K562 (cell line): ENCODE measurements around the gene NTM. TPM values are rescaled to one million over a fixed set of nuclear protein-coding genes. Genes with fewer than 3 reads are reported as not detected.
"Not testable (repeated sequence)": the region's sequence is repeated elsewhere in the genome, so short reads cannot be mapped to it uniquely, and the experiment has no call there.

Source experiments
- ATAC-seq: fragments of 200-7000 bp; cut with Tn5 transposase; 3 replicates; pipeline ENCODE4 v1.9.1; 2020; ENCODE audit warnings: moderate library complexity
- BruUV-seq: library from RNA; stranded (reverse); fragments of 400-500 nt; replicated peaks from 2 replicates; lab custom pipeline; 2021; lab: Mats Ljungman, UMichigan
- CTCF ChIA-PET: fragments of 300-600 bp; formaldehyde crosslinking; extraction: SDS; loops from one replicate; lab custom pipeline; 2021; ENCODE audit warnings: low intra/inter-chr PET ratio; lab: Yijun Ruan, JAX
- POLR2A ChIA-PET: fragments of 300-600, 350-650 bp; sonication (Branson Sonifier 250); formaldehyde crosslinking; extraction: SDS; loops from one replicate; lab custom pipeline; 2021; ENCODE audit warnings: antibody characterized with exemption, inconsistent platforms; lab: Yijun Ruan, JAX
- DNase-seq, 4 experiments: peaks; one replicate each; pipeline versions ENCODE4 v3.0.0 to v3.0.0-alpha.2; 2011 to 2018; ENCODE audit warnings: low spot score in 3 of 4, mixed read lengths in 3 of 4; ENCODE audit errors: extremely low read depth in 1 of 4
- FAIRE-seq: peaks from 2 replicates; lab custom pipeline; 2011; peaks lifted over from hg19 to GRCh38; lab: Jason Lieb, UNC
- H2AFZ ChIP-seq: 2 replicates; pipeline ENCODE4 v1.6.0; 2011; ENCODE audit warnings: low read depth, low read length, control low read depth, inconsistent platforms
- H3K27ac ChIP-seq: fragments of 200-600 bp; 3 replicates; pipeline ENCODE4 v1.8.0; 2011; ENCODE audit warnings: low read depth, mild to moderate bottlenecking, control low read depth, inconsistent platforms, low read length, moderate library complexity, mixed read lengths; ENCODE audit errors: extremely low read depth
- H3K27me3 ChIP-seq, 2 experiments: fragments of 300-600 bp in 1 of 2; 2 replicates in 1 of 2; 3 replicates in 1 of 2; pipeline versions ENCODE4 v1.6.0 to v1.8.0; 2011; ENCODE audit warnings: inconsistent platforms in 2 of 2, low read length in 2 of 2, mild to moderate bottlenecking in 1 of 2, mixed read lengths in 1 of 2, moderate library complexity in 1 of 2; ENCODE audit not compliant: control insufficient read depth in 2 of 2, insufficient read depth in 2 of 2
- H3K36me3 ChIP-seq: fragments of 300-600 bp; 3 replicates; pipeline ENCODE4 v1.8.0; 2011; ENCODE audit warnings: mild to moderate bottlenecking, low read length, inconsistent platforms; ENCODE audit not compliant: control insufficient read depth, insufficient read depth
- H3K4me1 ChIP-seq, 2 experiments: fragments of 200-600 bp in 1 of 2; replicated peaks in 1 of 2; 2 replicates in 1 of 2; 3 replicates in 1 of 2; pipeline versions ENCODE4 v1.5.1 to v1.8.0; 2011; ENCODE audit warnings: inconsistent platforms in 2 of 2, low read length in 2 of 2, mild to moderate bottlenecking in 1 of 2, mixed read lengths in 1 of 2, moderate library complexity in 1 of 2; ENCODE audit not compliant: control insufficient read depth in 2 of 2, insufficient read depth in 2 of 2
- H3K4me2 ChIP-seq: 2 replicates; pipeline ENCODE4 v1.6.1; 2011; ENCODE audit warnings: low read length, control low read depth, inconsistent platforms, mixed read lengths; ENCODE audit not compliant: insufficient read depth
- H3K4me3 ChIP-seq: fragments of 200-600 bp; sonication (generic), shearing (Covaris generic); 2 replicates; pipeline ENCODE4 v1.5.1; 2016; ENCODE audit warnings: control low read depth, inconsistent platforms
- H3K79me2 ChIP-seq: fragments of 200-600 bp; 3 replicates; pipeline ENCODE4 v1.8.0; 2011; ENCODE audit warnings: low read length, inconsistent platforms; ENCODE audit not compliant: control insufficient read depth, insufficient read depth
- H3K9ac ChIP-seq, 2 experiments: 2 replicates each; pipeline versions ENCODE4 v1.6.0 to v1.6.1; 2011; ENCODE audit warnings: low read depth in 2 of 2, low read length in 2 of 2, control low read depth in 1 of 2, inconsistent platforms in 1 of 2, mild to moderate bottlenecking in 1 of 2, mixed read lengths in 1 of 2; ENCODE audit not compliant: insufficient read depth in 1 of 2
- H3K9me1 ChIP-seq: one replicate; pipeline ENCODE4 v1.6.0; 2011; ENCODE audit warnings: inconsistent platforms, mild to moderate bottlenecking, low read length, moderate library complexity; ENCODE audit not compliant: control insufficient read depth, insufficient read depth
- H3K9me3 ChIP-seq: replicated peaks from 2 replicates; pipeline ENCODE4 v1.5.1; 2011; ENCODE audit warnings: low read depth, low read length, inconsistent platforms; ENCODE audit not compliant: control insufficient read depth, insufficient read depth
- H4K20me1 ChIP-seq: replicated peaks from 2 replicates; pipeline ENCODE4 v1.6.1; 2011; ENCODE audit warnings: low read length, inconsistent platforms, mixed read lengths; ENCODE audit not compliant: control insufficient read depth, insufficient read depth
- HNRNPH1 ChIP-seq: fragments of 200-400 bp; formaldehyde crosslinking; optimal IDR thresholded peaks from 2 replicates; pipeline ENCODE3; 2017; ENCODE audit warnings: low read depth, mild to moderate bottlenecking, low read length, moderate library complexity
- KAT7 ChIP-seq: sonication (generic); formaldehyde crosslinking; IDR thresholded peaks from 2 replicates; pipeline ENCODE4 v1.8.0; 2022; ENCODE audit warnings: missing genetic modification reagents, mild to moderate bottlenecking, borderline replicate concordance
- MED1 ChIP-seq: sonication (generic); formaldehyde crosslinking; IDR thresholded peaks from 2 replicates; pipeline ENCODE4 v1.8.1; 2023; ENCODE audit warnings: missing genetic modification reagents, borderline replicate concordance
- NCOA4 ChIP-seq: fragments of 450-650 bp; IDR thresholded peaks from 2 replicates; pipeline ENCODE4 v1.6.1; 2018; ENCODE audit warnings: mild to moderate bottlenecking; ENCODE audit not compliant: partially characterized antibody
- PYGO2 ChIP-seq: fragments of 450-650 bp; IDR thresholded peaks from 2 replicates; pipeline ENCODE4 v1.6.1; 2016; ENCODE audit warnings: mild to moderate bottlenecking, missing genetic modification characterization, moderate library complexity, missing compliant biosample characterization
- RBM14 ChIP-seq: fragments of 200-400 bp; formaldehyde crosslinking; IDR thresholded peaks from 2 replicates; pipeline ENCODE4 v1.6.1; 2018; ENCODE audit warnings: low read depth, mild to moderate bottlenecking, low read length, moderate library complexity, borderline replicate concordance; ENCODE audit not compliant: insufficient read depth
- ZC3H4 ChIP-seq: sonication (generic); formaldehyde crosslinking; IDR thresholded peaks from 2 replicates; pipeline ENCODE4 v1.9.0; 2021; ENCODE audit warnings: missing genetic modification reagents, borderline replicate concordance
- ZC3H8 ChIP-seq: fragments of 450-650 bp; IDR thresholded peaks from 2 replicates; pipeline ENCODE4 v1.6.1; 2017
- ZFP30 ChIP-seq: fragments of 250-450 bp; sonication (Bioruptor Pico); IDR thresholded peaks from 2 replicates; pipeline ENCODE4 v1.8.0; 2022; ENCODE audit warnings: moderate library complexity, mild to moderate bottlenecking, inconsistent platforms, borderline replicate concordance
- ZNF384 ChIP-seq: IDR thresholded peaks from 2 replicates; pipeline ENCODE4 v1.6.1; 2012; ENCODE audit warnings: low read depth, low read length, improper control_type of control experiment
- WGBS: fragments of 100-300 bp; shearing (Covaris generic); methylation state at CpG from one replicate; pipeline ENCODE4 v1.1.6; 2016; ENCODE audit warnings: low coverage, mixed read lengths; ENCODE audit not compliant: insufficient coverage; ENCODE audit errors: missing lambda C conversion rate; 5-methylcytosine and 5-hydroxymethylcytosine counted together
- in situ Hi-C: fragments of 300-500 bp; cut with MboI; formaldehyde crosslinking; loops from 4 replicates; pipeline ENCODE4 v1.15.0; 2018; ENCODE audit warnings: inconsistent platforms, mixed read lengths
- intact Hi-C: fragments of 100-400 bp; cut with micrococcal nuclease; formaldehyde crosslinking; loops from 2 replicates; pipeline ENCODE4 v1.14.2; 2022
- polyA plus RNA-seq, 8 experiments: library from polyadenylated mRNA; depleted of rRNA in 4 of 8; stranded (reverse) in 5 of 8; unstranded in 3 of 8; fragments of >200 nt; fragmentation: Nextera tagmentation in 2 of 8; fragmentation: Illumina TruSeq in 1 of 8; extraction: Ambion mirVana in 2 of 8; extraction: Trizol in 1 of 8; gene quantifications; 2 replicates each; pipeline versions ENCODE4 v1.2.1 to v1.2.3, GENCODE V29; 2011 to 2014; ENCODE audit warnings: inconsistent platforms in 1 of 8, missing spikeins in 1 of 8
- total RNA-seq, 7 experiments: library from RNA; depleted of rRNA in 6 of 7; stranded (reverse); fragments of >200 nt in 6 of 7; fragmentation: Illumina TruSeq in 2 of 7; extraction: Trizol in 2 of 7; gene quantifications; 2 replicates each; pipeline versions ENCODE4 v1.2.1 to v1.2.3, GENCODE V29; 2011 to 2021; ENCODE audit warnings: low replicate concordance in 1 of 7
- TF ChIP-seq, protein P1 (sequence below): sonication (generic); formaldehyde crosslinking; IDR thresholded peaks from 2 replicates; pipeline ENCODE4 v1.8.1; 2023; ENCODE audit warnings: mild to moderate bottlenecking, missing genetic modification reagents, moderate library complexity

Gene NTM
- total and polyA plus RNA-seq, 9 of the 15 experiments (the other 6 are each of a cell fraction or from before 2014, with no cell fraction given), result not detected

- H3K4me2 ChIP-seq, H2AFZ ChIP-seq, H4K20me1 ChIP-seq, FAIRE-seq, H3K36me3 ChIP-seq, H3K27me3 ChIP-seq, BruUV-seq, H3K4me3 ChIP-seq, H3K4me1 ChIP-seq, H3K9me1 ChIP-seq, H3K27ac ChIP-seq, intact Hi-C loops, H3K9me3 ChIP-seq, H3K9ac ChIP-seq, in situ Hi-C loops, DNase-seq, CTCF ChIA-PET, ATAC-seq, POLR2A ChIA-PET, H3K79me2 ChIP-seq: not testable (repeated sequence)
- WGBS, result 0% methylated on average over 3 of the region's 6 CpGs
Measured at GRCh38 chr11:131342442-131342841, 28.0 kb upstream of the NTM start.

- no peaks in the 10 kb centered on the region for H3K9me1 ChIP-seq
- intact Hi-C loops (no loop called here), in situ Hi-C loops (no loop called here)
- BruUV-seq, result no TSS peak
- H2AFZ ChIP-seq, result no peak overlapping the region
- no peak for FAIRE-seq
- no peak overlapping the region for H3K9ac ChIP-seq
- no peaks in the 10 kb centered on the region for H3K9me3 ChIP-seq
- WGBS, result 0% methylated on average over 3 of the region's 3 CpGs
- no peak overlapping the region for H3K4me3 ChIP-seq
- no peak overlapping the region for H3K4me2 ChIP-seq
- DNase-seq, result no peak
- no peaks in the 10 kb centered on the region for H3K36me3 ChIP-seq
- ChIA-PET CTCF (no interaction called here), POLR2A (no interaction called here)
- H3K27ac ChIP-seq, result no peak overlapping the region
- no peaks in the 10 kb centered on the region for H3K4me1 ChIP-seq
- H4K20me1 ChIP-seq, result no peaks in the 10 kb centered on the region
- no peaks in the 10 kb centered on the region for H3K79me2 ChIP-seq
- H3K27me3 ChIP-seq, result no peaks in the 10 kb centered on the region
- TF ChIP-seq NCOA4, result no peak
- TF ChIP-seq, protein P1, sequence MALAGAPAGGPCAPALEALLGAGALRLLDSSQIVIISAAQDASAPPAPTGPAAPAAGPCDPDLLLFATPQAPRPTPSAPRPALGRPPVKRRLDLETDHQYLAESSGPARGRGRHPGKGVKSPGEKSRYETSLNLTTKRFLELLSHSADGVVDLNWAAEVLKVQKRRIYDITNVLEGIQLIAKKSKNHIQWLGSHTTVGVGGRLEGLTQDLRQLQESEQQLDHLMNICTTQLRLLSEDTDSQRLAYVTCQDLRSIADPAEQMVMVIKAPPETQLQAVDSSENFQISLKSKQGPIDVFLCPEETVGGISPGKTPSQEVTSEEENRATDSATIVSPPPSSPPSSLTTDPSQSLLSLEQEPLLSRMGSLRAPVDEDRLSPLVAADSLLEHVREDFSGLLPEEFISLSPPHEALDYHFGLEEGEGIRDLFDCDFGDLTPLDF, result no peak
- no peak for TF ChIP-seq MED1
- TF ChIP-seq KAT7 (CRISPR knock-in tag), result no peak
- TF ChIP-seq HNRNPH1, result no peak
- TF ChIP-seq ZC3H8, result no peak
- no peak for TF ChIP-seq PYGO2 (tag)
- TF ChIP-seq RBM14, result no peak
- no peak for TF ChIP-seq ZC3H4 (CRISPR knock-in tag)
- TF ChIP-seq ZFP30 (CRISPR knock-in tag), result no peak
- TF ChIP-seq ZNF384, result no peak
- TF ChIP-seq, all 486 proteins: peak for 0
- ATAC-seq, result no peak
Measured at GRCh38 chr11:131345406-131345805, 25.0 kb upstream of the NTM start.
